Neural crest cell (in vitro differentiated cells): ENCODE measurements around the gene DCAF5. TPM values are rescaled to one million over a fixed set of nuclear protein-coding genes. Genes with fewer than 3 reads are reported as not detected.

Experiments
- DNase-seq: peaks from one replicate; pipeline ENCODE4 v3.0.0; 2021; ENCODE audit warnings: low read depth, mixed read lengths, low spot score
- H3K27ac Mint-ChIP-seq: one replicate; pipeline ENCODE4 v1.8.0; 2021; ENCODE audit warnings: mild to moderate bottlenecking, mixed read lengths; ENCODE audit not compliant: unreplicated experiment
- H3K27me3 Mint-ChIP-seq: 2 replicates; pipeline ENCODE4 v1.8.0; 2021; ENCODE audit warnings: low read depth, mild to moderate bottlenecking, mixed read lengths
- H3K36me3 Mint-ChIP-seq: 2 replicates; pipeline ENCODE4 v1.8.0; 2021; ENCODE audit warnings: low read depth, mild to moderate bottlenecking, mixed read lengths
- H3K4me1 Mint-ChIP-seq: 2 replicates; pipeline ENCODE4 v1.8.0; 2021; ENCODE audit warnings: mixed read lengths
- H3K4me3 Mint-ChIP-seq: one replicate; pipeline ENCODE4 v1.8.0; 2021; ENCODE audit warnings: mild to moderate bottlenecking, mixed read lengths
- H3K9me3 Mint-ChIP-seq: 2 replicates; pipeline ENCODE4 v1.8.0; 2021; ENCODE audit warnings: mixed read lengths
- total RNA-seq: library from RNA; stranded (reverse); gene quantifications from 2 replicates; pipeline ENCODE4 v1.2.1, GENCODE V29; 2021
- TF ChIP-seq, protein P1 (sequence below): fragments of 200-600 bp; sonication (generic); conservative IDR thresholded peaks from 2 replicates; pipeline ENCODE4 v1.5.0; 2021; ENCODE audit warnings: antibody characterized with exemption, mild to moderate bottlenecking

DCAF5 gene
- total RNA-seq, 1 donor from 2014 or later, result 46.7 TPM

GRCh38 chr14:69055125-69055524 is 97.8 kb downstream of the DCAF5 start:
- Mint-ChIP-seq H3K9me3 (no peaks in the 10 kb centered on the region), H3K36me3 (peaks cover 18% of the 10 kb centered on the region), H3K27ac (no peak overlapping the region), H3K4me1 (peaks cover 29% of the 10 kb centered on the region), H3K4me3 (no peak overlapping the region), H3K27me3 (no peaks in the 10 kb centered on the region)
- DNase-seq, result no peak
- TF ChIP-seq, protein P1, sequence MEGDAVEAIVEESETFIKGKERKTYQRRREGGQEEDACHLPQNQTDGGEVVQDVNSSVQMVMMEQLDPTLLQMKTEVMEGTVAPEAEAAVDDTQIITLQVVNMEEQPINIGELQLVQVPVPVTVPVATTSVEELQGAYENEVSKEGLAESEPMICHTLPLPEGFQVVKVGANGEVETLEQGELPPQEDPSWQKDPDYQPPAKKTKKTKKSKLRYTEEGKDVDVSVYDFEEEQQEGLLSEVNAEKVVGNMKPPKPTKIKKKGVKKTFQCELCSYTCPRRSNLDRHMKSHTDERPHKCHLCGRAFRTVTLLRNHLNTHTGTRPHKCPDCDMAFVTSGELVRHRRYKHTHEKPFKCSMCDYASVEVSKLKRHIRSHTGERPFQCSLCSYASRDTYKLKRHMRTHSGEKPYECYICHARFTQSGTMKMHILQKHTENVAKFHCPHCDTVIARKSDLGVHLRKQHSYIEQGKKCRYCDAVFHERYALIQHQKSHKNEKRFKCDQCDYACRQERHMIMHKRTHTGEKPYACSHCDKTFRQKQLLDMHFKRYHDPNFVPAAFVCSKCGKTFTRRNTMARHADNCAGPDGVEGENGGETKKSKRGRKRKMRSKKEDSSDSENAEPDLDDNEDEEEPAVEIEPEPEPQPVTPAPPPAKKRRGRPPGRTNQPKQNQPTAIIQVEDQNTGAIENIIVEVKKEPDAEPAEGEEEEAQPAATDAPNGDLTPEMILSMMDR, result no peak

GRCh38 chr14:69054030-69054429 is 98.9 kb downstream of the DCAF5 start:
- DNase-seq, result no peak
- Mint-ChIP-seq H3K4me3 (no peak overlapping the region), H3K9me3 (no peaks in the 10 kb centered on the region), H3K36me3 (peaks cover 14% of the 10 kb centered on the region), H3K27ac (no peak overlapping the region), H3K27me3 (no peaks in the 10 kb centered on the region), H3K4me1 (peaks cover 35% of the 10 kb centered on the region)
- TF ChIP-seq, protein P1, result no peak

GRCh38 chr14:69052181-69052601 is 100.7 kb downstream of the DCAF5 start:
- Mint-ChIP-seq H3K4me3 (no peak overlapping the region), H3K4me1 (peaks cover 35% of the 10 kb centered on the region), H3K9me3 (no peaks in the 10 kb centered on the region), H3K27ac (no peak overlapping the region), H3K36me3 (peaks cover 14% of the 10 kb centered on the region), H3K27me3 (no peaks in the 10 kb centered on the region)
- DNase-seq, result no peak
- TF ChIP-seq, protein P1, result no peak

DNA sequence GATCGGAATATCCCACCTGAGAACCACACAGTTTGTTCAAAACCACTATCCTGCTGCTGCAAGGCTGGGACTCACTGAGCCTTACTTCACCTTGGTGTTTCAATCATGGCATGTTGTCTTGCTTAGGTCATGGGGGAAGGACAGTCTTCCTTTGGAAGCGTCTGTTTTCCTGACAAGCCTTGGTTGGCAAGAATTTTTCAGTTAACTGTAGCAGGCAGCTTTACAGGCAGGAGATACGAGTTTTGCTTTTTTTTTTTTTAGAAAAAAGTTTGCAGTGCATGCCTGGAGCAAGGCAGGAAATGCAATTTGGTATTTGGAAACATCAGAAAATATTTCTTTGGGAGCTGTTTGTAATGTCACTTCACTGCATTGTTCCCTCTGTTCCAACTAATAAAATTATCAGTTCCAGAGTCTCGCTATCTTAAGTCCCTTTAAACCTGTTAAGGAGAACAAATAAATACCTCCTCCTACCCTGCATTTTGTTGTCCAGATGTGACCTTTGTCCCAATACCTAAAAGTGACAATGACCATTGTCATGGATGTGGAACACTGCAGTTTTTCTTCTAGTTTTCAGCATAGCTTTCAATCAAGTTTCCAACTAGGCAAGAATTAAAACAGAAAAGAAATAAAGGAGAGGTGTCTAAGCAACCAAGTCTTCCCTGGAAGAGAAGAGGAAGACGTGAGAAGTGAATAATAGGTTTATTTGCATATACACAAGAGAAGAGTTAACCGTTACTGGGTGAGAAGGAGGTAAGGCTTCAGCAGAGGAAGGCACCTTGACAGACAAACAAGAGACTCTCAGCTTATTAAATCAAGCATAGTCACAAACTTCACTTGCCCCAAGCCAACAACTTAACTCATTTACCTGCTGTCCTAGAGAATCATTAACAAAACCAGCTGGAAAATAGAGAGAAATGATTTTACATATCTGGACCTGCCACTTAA is 102.4 kb downstream of the DCAF5 start:
- H3K9me3 Mint-ChIP-seq, result no peaks in the 10 kb centered on the region
- H3K27me3 Mint-ChIP-seq, result no peaks in the 10 kb centered on the region
- peaks cover 13% of the 10 kb centered on the region for H3K36me3 Mint-ChIP-seq
- H3K4me1 Mint-ChIP-seq, result peaks cover 27% of the 10 kb centered on the region
- H3K27ac Mint-ChIP-seq, result peak overlapping the region; percentile 48
- H3K4me3 Mint-ChIP-seq, result no peak overlapping the region
- DNase-seq, result no peak
- TF ChIP-seq, protein P1, result no peak

- Mint-ChIP-seq H3K36me3 (peaks cover 7% of the 10 kb centered on the region), H3K27me3 (no peaks in the 10 kb centered on the region), H3K4me3 (no peak overlapping the region), H3K9me3 (no peaks in the 10 kb centered on the region), H3K27ac (no peak overlapping the region), H3K4me1 (peaks cover 27% of the 10 kb centered on the region)
- DNase-seq, result no peak
- TF ChIP-seq, protein P1, result no peak
Observed at GRCh38 chr14:69049675-69050074, 103.2 kb downstream of the DCAF5 start.
